Measurements from ENCODE around the gene FBXO11. TPM values are rescaled to one million over a fixed set of nuclear protein-coding genes. Genes with fewer than 3 reads are reported as not detected.

The FBXO11 gene
- total and polyA plus RNA-seq, 2 of the 4 experiments (the other 2 are of a cell fraction): 27.1 to 29.6 TPM

DNA sequence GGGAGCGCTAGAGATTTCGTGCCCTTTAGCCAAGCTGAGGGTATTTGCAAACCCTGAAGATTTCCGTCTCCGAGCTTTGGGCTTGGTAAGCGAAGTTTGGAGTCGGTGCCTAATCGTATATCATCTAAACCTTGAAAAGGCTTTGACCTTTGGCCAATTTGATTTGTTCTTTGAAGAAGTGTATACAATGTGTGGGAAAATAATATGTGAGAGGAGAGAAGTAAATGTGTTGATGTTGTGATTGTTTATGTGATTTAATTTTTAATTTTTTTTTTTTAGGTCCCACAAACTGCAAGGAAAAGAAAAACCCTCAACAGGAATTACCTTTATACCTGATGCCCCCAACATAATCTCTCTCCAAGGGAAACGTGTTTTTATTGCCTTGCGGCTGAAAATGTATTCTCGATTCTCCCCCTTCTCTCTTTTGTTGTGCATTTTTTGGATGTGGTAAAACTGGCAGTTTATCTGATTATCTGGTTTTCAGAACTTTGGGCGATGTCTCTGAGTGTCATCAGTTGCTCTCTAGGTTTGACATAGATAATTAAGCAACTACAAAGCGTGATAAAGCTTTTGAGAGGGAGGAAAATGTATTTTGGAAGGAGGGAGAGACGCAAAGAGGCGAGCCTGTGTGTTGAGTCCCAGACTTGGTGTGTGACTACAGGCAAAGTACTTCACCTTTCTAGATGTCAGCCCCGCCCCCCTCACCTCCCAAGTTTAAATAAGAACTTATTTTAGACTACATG is 912 bp upstream of the FBXO11 start (continued):
- TF ChIP-seq MAZ (IDR thresholded peaks at IDR 0.05; ENCODE audit: borderline replicate concordance, low read depth, low read length) (no peak), MAFK (IDR thresholded peaks at IDR 0.05; ENCODE audit: low read depth, low read length) (0 out of 2 replicates have a peak, but pooled peaks have one; percentile 0)

DNA sequence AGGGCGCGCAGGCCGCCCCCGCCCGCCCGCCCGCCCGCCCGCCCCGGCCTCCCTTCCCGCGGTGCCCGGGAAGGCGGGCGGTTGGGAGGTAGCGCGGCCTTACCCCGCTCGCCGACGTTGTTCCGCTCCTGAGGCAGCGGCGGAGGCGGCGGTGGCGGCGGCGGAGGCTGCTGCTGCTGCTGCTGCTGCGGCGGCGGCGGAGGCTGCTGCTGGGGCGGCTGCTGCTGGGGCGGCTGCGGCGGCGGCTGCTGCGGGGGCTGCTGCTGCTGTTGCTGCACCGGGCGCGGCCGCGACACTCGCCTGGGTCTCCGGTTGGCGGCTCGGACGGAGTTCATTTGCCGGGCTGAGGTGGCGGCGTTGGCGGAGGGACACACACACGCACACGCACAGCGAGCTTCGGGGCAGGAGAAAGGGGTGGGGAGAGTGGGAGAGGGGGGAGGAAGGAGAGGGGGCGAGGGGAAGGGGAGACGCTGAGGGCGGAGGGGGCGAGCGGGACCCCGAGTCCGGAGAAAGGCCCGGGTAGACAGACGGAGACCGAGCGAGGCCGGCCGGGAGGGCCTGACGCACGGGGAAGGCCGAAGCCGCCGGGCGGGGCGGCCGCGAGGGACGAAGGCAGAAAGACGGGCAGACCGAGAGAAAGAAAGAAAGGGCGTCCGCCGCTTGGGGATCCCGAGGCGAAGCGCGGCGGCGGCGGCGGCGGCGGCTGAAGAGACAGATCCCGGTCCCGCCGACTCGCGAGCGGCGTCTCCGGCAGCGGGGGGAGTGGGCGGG is 727 bp downstream of the FBXO11 start:
- in situ Hi-C loops (cut with MboI; ENCODE audit: low sequenced_read_pairs) (no loop called here), dilution Hi-C loops (cut with HindIII; ENCODE audit: low sequenced_read_pairs, unreplicated experiment) (no loop called here), intact Hi-C loops (cut with micrococcal nuclease) (loop anchor here (1.0 to 2.0 kb wide), 2 partner anchors 201 to 515 kb away; no protein-coding TSS in a partner anchor)
- H3K9me1 ChIP-seq (ENCODE audit: insufficient read depth, low read length): no peaks in the 10 kb centered on the region; the same call in 1 of the 2 replicates
- H3K4me1 ChIP-seq (ENCODE audit: control insufficient read depth, insufficient read depth, low read length): no peaks in the 10 kb centered on the region
- WGBS, 2 experiments (ENCODE audit: extremely low coverage in 2 of 2, insufficient read length in 1 of 2): 0% methylated on average over 19 of the region's 105 CpGs; no CpG with 5 or more reads in 1 of the 2 experiments
- H4K8ac ChIP-seq (ENCODE audit: low read depth in 2 of 2, low read length in 2 of 2): peak overlapping the region; percentile 63 to 70; a peak in 2 of 4 replicates
- DNase-seq (peak; percentile 41), ATAC-seq (ENCODE audit: low read depth) (peak; percentile 1)
- BruUV-seq (replicated peaks): no TSS peak
- TF ChIP-seq RCOR1 (IDR thresholded peaks at IDR 0.05; ENCODE audit: insufficient replicate concordance, low read length): no peak
- TF ChIP-seq, protein P1, sequence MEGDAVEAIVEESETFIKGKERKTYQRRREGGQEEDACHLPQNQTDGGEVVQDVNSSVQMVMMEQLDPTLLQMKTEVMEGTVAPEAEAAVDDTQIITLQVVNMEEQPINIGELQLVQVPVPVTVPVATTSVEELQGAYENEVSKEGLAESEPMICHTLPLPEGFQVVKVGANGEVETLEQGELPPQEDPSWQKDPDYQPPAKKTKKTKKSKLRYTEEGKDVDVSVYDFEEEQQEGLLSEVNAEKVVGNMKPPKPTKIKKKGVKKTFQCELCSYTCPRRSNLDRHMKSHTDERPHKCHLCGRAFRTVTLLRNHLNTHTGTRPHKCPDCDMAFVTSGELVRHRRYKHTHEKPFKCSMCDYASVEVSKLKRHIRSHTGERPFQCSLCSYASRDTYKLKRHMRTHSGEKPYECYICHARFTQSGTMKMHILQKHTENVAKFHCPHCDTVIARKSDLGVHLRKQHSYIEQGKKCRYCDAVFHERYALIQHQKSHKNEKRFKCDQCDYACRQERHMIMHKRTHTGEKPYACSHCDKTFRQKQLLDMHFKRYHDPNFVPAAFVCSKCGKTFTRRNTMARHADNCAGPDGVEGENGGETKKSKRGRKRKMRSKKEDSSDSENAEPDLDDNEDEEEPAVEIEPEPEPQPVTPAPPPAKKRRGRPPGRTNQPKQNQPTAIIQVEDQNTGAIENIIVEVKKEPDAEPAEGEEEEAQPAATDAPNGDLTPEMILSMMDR (conservative IDR thresholded peaks at IDR 0.05; ENCODE audit: low read depth, low read length): no peak
- no peak for TF ChIP-seq SMC3 (IDR thresholded peaks at IDR 0.05; ENCODE audit: low read depth, low read length)
- peak; percentile 50; the same call in 1 of the 2 replicates for TF ChIP-seq CHD1 (IDR thresholded peaks at IDR 0.05; ENCODE audit: low read depth, low read length)
- no peak for TF ChIP-seq RFX5 (IDR thresholded peaks at IDR 0.05; ENCODE audit: low read depth, low read length)
- 0 out of 2 replicates have a peak overlapping the region, but pooled peaks have one; percentile 40 for H2AK5ac ChIP-seq (ENCODE audit: low read depth, low read length)
- peak overlapping the region; percentile 90 for H2AK9ac ChIP-seq (replicated peaks; ENCODE audit: low read depth, low read length, poor library complexity)
- H4K20me1 ChIP-seq (ENCODE audit: insufficient read depth, low read length): peaks cover 37% of the 10 kb centered on the region
- peak overlapping the region; percentile 96 for H3K4me3 ChIP-seq (ENCODE audit: insufficient read depth, low read depth, low read length)
- peak overlapping the region; percentile 86 for H3K27ac ChIP-seq (ENCODE audit: insufficient read depth, low read length)
- peak overlapping the region; percentile 65; the same call in 1 of the 2 replicates for H3K56ac ChIP-seq (ENCODE audit: extremely low read depth, insufficient read depth, low read length)
- H2BK15ac ChIP-seq (ENCODE audit: low read depth, low read length): no peak overlapping the region
- no peaks in the 10 kb centered on the region for H3K36me3 ChIP-seq (ENCODE audit: control insufficient read depth, insufficient read depth, low read length)
- no peak overlapping the region for H3K14ac ChIP-seq (replicated peaks; ENCODE audit: low read depth, low read length)
- no peak overlapping the region for H3K4me2 ChIP-seq (ENCODE audit: low read depth, low read length)
- H3K18ac ChIP-seq (ENCODE audit: low read depth, low read length): no peak overlapping the region; the same call in 1 of the 2 replicates
- no peak overlapping the region for H2BK20ac ChIP-seq (ENCODE audit: low read depth, low read length)
- no peak overlapping the region for H4K5ac ChIP-seq (ENCODE audit: low read depth, low read length)
- POLR2A ChIA-PET (ENCODE audit: unreplicated experiment): no interaction called here
- H3K4ac ChIP-seq (ENCODE audit: low read depth, low read length): peak overlapping the region; percentile 51
- no peak overlapping the region for H3K23ac ChIP-seq (ENCODE audit: low read depth, low read length)
- H4K91ac ChIP-seq (ENCODE audit: insufficient read depth, low read depth, low read length): peak overlapping the region; percentile 53; the same call in 1 of the 2 replicates
- peak overlapping the region; percentile 80 for H2AFZ ChIP-seq (replicated peaks; ENCODE audit: low read length, poor library complexity)
- H3K9me3 ChIP-seq (ENCODE audit: control insufficient read depth, insufficient read depth, low read length): no peaks in the 10 kb centered on the region
- H2BK5ac ChIP-seq (ENCODE audit: low read depth, low read length, poor library complexity, severe bottlenecking): peak overlapping the region; percentile 56
- no peaks in the 10 kb centered on the region for H3K27me3 ChIP-seq (ENCODE audit: control insufficient read depth, insufficient read depth, low read length)
- CTCF ChIA-PET: no interaction called here
- H2BK120ac ChIP-seq (ENCODE audit: low read depth, low read length): no peak overlapping the region; the same call in 1 of the 2 replicates
- peaks cover 3 to 4% of the 10 kb centered on the region in 2 experiments; a peak in 1 of 4 replicates for H3K79me1 ChIP-seq (ENCODE audit: low read depth in 1 of 2, low read length in 2 of 2)
- peak overlapping the region; percentile 74 for H3K9ac ChIP-seq (ENCODE audit: low read depth, low read length)
